Body of pancreas (tissue), 4 donors: Measurements from ENCODE around the gene RFX4. TPM values are rescaled to one million over a fixed set of nuclear protein-coding genes. Genes with fewer than 3 reads are reported as not detected.

Experiments
- ATAC-seq: fragments of 150-250 bp; one replicate; pipeline ENCODE4 v1.9.1; 2016
- DNase-seq, 4 donors: peaks; one replicate each; pipeline ENCODE4 v3.0.0-alpha.2; 2019
- H3K27ac ChIP-seq, 4 donors: fragments of 200-600 bp; sonication (generic); 1 replicate in 3 of 4; 2 replicates in 1 of 4; pipeline versions ENCODE4 v1.5.1 to v1.6.1; 2016 to 2019; ENCODE audit warnings: mild to moderate bottlenecking in 1 of 4, mixed read lengths in 1 of 4, moderate library complexity in 1 of 4
- H3K27me3 ChIP-seq, 2 donors: fragments of 200-600 bp; sonication (generic); one replicate each; pipeline ENCODE4 v1.6.0; 2016; ENCODE audit warnings: mild to moderate bottlenecking in 1 of 2
- H3K36me3 ChIP-seq, 2 donors: fragments of 200-600 bp; sonication (generic); replicated peaks in 1 of 2; 2 replicates each; pipeline ENCODE4 v1.5.1; 2016; ENCODE audit warnings: low read depth in 2 of 2; ENCODE audit not compliant: insufficient read depth in 1 of 2
- H3K4me1 ChIP-seq: fragments of 200-600 bp; sonication (generic); one replicate; pipeline ENCODE4 v1.6.0; 2016
- H3K4me3 ChIP-seq, 2 donors: fragments of 200-600 bp; sonication (generic); 1 replicate in 1 of 2; 2 replicates in 1 of 2; pipeline ENCODE4 v1.5.1; 2016 to 2019
- H3K9me3 ChIP-seq, 3 donors: fragments of 200-600 bp; sonication (generic); 1 replicate in 2 of 3; 2 replicates in 1 of 3; pipeline ENCODE4 v1.5.1; 2016
- POLR2A ChIP-seq, 3 donors: fragments of 450-650 bp; IDR thresholded peaks; one replicate each; pipeline ENCODE4 v1.6.1; 2016; ENCODE audit warnings: antibody characterized with exemption in 3 of 3, mild to moderate bottlenecking in 2 of 3
- WGBS, 2 donors: methylation state at CpG; one replicate each; pipeline ENCODE4 v1.1.5; 2017; 5-methylcytosine and 5-hydroxymethylcytosine counted together
- intact Hi-C: fragments of 100-400 bp; cut with DNase I; formaldehyde crosslinking; loops from one replicate; pipeline ENCODE4 v1.15.1; 2023
- total RNA-seq, 2 donors: library from RNA; depleted of rRNA; stranded (reverse); fragments of >200 nt; gene quantifications; one replicate each; pipeline ENCODE4 v1.1.0, GENCODE V29; 2016
- TF ChIP-seq, protein P1 (sequence below), 7 experiments: fragments of 450-650 bp in 4 of 7; fragments of 200-600 bp in 3 of 7; sonication (generic) in 3 of 7; IDR thresholded peaks; one replicate each; pipeline ENCODE4 v1.5.1; 2016 to 2019; ENCODE audit warnings: antibody characterized with exemption in 7 of 7

The RFX4 gene
- total RNA-seq, 2 donors from 2014 or later = not detected

DNA sequence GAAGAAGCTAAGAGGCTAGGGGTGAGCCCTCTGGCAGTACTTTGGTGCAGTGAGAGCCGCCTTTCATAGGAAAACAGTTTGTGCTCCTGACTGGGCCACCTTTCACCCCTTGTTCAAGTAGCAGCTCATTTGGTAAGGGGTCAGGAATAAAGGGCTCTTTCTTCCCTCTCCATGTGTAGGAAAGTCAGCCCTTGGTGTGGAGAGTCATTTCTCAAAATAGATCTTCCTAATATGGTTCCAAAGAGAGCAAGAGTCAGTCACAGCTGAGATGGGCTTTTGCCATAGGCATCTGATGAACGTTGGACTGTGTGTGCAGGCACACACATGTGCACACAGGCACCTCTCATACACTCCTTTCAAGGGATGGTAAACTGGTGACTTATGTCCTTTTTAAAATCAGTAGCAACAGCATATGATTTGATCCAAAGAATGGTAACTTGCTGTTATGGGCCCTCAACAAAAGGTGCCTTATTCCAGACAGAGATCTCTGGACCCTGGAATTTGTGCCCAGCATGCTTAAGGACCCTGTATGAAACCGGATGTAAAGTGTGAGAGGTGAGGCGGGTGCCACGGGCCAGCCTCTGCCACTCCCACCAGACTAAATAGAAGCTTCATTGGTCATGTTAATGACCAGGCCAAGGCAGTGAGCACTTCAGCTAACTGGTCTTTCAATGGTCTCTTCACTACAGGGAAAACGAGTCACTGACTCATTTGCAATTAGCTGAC, 175.0 kb downstream of the RFX4 start:
- intact Hi-C loops = no loop called here
- ATAC-seq = no peak
- H3K9me3 ChIP-seq = no peaks in the 10 kb centered on the region

DNA sequence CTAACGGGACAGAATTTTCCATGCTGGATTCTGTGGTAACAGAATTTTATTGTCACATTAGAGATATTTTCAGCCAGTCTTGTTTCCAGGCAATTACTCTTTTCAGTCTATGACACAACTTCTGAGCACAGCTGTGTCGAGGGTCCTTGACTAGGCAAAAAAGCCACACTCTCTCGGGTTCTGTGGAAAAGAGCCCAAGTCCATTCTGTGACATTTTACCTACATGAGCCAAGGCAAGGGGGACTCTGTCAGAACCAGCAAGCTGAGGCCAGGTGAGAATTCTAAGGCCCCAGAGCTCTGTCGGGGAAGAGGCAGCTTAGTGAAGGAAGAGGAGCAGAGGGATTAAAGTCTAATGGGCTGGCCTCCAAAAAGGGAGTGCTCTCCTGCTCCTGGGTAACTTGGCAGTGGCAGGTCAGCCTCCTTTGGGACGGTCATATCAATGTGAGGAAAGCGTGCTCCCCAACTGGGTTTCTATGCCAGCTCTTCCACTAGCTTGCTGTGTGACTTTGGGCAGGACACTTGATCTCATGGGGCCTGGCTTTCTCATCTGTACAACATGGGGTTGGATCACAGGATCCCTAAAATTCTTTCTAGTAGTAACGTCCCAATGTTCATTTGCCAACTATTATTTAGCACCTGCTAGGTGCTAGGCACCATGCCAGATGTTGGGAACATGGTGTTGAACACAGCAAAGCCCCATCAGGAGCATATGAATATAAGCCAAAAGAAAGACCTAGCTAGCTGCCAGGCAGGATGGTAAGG, 175.7 kb downstream of the RFX4 start:
- no peak for ATAC-seq
- Histone ChIP-seq H3K27ac (no peak overlapping the region), H3K4me1 (no peaks in the 10 kb centered on the region), H3K4me3 (no peak overlapping the region), H3K27me3 (no peaks in the 10 kb centered on the region), H3K9me3 (no peaks in the 10 kb centered on the region), H3K36me3 (no peaks in the 10 kb centered on the region)
- intact Hi-C loops = no loop called here
- TF ChIP-seq, protein P1, sequence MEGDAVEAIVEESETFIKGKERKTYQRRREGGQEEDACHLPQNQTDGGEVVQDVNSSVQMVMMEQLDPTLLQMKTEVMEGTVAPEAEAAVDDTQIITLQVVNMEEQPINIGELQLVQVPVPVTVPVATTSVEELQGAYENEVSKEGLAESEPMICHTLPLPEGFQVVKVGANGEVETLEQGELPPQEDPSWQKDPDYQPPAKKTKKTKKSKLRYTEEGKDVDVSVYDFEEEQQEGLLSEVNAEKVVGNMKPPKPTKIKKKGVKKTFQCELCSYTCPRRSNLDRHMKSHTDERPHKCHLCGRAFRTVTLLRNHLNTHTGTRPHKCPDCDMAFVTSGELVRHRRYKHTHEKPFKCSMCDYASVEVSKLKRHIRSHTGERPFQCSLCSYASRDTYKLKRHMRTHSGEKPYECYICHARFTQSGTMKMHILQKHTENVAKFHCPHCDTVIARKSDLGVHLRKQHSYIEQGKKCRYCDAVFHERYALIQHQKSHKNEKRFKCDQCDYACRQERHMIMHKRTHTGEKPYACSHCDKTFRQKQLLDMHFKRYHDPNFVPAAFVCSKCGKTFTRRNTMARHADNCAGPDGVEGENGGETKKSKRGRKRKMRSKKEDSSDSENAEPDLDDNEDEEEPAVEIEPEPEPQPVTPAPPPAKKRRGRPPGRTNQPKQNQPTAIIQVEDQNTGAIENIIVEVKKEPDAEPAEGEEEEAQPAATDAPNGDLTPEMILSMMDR (IDR thresholded peaks at IDR 0.05) = no peak
- no peak for TF ChIP-seq POLR2A (IDR thresholded peaks at IDR 0.05)
- DNase-seq = no peak
- WGBS, 2 donors = 63 to 68% methylated on average over 4 to 7 of the region's 7 CpGs

More for the DNA sequence above, 175.0 kb downstream of the RFX4 start:
- Histone ChIP-seq H3K4me3 (no peak overlapping the region), H3K27me3 (no peaks in the 10 kb centered on the region), H3K27ac (no peak overlapping the region), H3K4me1 (no peaks in the 10 kb centered on the region), H3K36me3 (no peaks in the 10 kb centered on the region)
- 69 to 78% methylated on average over 6 of the region's 6 CpGs for WGBS, 2 donors
- no peak for DNase-seq
- TF ChIP-seq, protein P1 (IDR thresholded peaks at IDR 0.05) = no peak
- no peak for TF ChIP-seq POLR2A (IDR thresholded peaks at IDR 0.05)

DNA sequence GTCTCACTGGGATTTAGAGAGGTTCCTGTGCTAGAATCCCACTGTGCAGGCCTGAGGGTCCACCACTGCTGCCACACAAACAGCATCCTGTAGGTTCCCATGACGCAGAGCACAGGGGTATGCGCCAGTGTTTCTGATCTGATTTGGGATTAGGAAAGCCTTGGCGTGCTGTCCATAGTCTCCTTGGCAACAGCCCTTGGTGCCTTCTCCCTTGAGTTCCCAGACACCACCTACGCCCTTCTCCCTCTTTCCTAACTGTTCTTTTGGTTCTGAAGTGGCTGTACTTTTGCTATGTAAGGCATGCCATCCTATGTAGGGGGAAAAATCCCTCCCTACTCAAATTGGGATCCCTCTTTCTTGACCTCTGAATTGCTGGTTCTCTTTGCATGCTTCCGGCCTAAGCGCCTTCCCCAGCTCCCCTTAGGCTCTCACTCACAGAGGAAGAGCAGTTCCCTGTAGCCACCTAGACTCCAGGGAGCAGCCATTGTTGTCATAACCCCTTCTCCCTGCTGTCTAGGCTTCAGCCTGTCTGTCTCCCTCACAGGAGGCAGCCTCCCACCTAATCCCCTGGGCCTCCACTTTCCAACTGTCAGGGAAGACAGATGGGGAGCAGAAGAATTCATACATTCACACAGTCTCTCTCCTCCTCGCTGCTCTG, 176.9 kb downstream of the RFX4 start:
- H3K36me3 ChIP-seq = no peaks in the 10 kb centered on the region
- no peaks in the 10 kb centered on the region for H3K27me3 ChIP-seq
- TF ChIP-seq, protein P1 (IDR thresholded peaks at IDR 0.05) = no peak
- no peak for TF ChIP-seq POLR2A (IDR thresholded peaks at IDR 0.05)
- WGBS, 2 donors = 82 to 85% methylated on average over 7 of the region's 7 CpGs
- intact Hi-C loops = no loop called here
- H3K27ac ChIP-seq = no peak overlapping the region
- ATAC-seq (no peak), DNase-seq (no peak)
- H3K4me1 ChIP-seq = peaks cover 2% of the 10 kb centered on the region
- H3K9me3 ChIP-seq = no peaks in the 10 kb centered on the region
- no peak overlapping the region for H3K4me3 ChIP-seq

DNA sequence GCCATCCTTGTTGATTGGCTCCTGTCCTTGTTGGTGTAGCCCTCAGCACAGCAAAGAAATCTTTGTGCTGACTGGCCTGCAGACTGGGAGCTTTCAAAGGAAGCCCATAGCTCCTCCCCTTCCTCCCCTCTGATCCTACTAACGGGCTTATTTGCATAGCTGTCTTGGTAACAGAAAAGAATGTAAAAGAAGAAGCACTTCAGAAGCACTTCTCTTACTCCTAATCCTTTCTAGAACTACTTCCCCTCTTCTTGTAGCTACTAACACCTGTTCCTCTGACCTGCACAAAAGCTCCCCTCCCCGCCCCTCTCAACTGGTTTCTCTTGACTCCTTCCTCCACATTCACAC, 177.4 kb downstream of the RFX4 start:
- ATAC-seq = no peak
- no peak overlapping the region for H3K27ac ChIP-seq
- intact Hi-C loops = no loop called here

More for the DNA sequence above, 177.4 kb downstream of the RFX4 start:
- WGBS, 2 donors = 47 to 54% methylated on average over 2 of the region's 2 CpGs
- Histone ChIP-seq H3K4me1 (peaks cover 7% of the 10 kb centered on the region), H3K4me3 (no peak overlapping the region), H3K36me3 (no peaks in the 10 kb centered on the region), H3K9me3 (no peaks in the 10 kb centered on the region), H3K27me3 (no peaks in the 10 kb centered on the region)
- TF ChIP-seq, protein P1 (IDR thresholded peaks at IDR 0.05) = no peak
- no peak for TF ChIP-seq POLR2A (IDR thresholded peaks at IDR 0.05)
- DNase-seq = no peak
